PFSK-1 (cell line): ENCODE data around the gene SRPRB.

Source experiments
- FOXP2 ChIP-seq: optimal IDR thresholded peaks from 2 replicates; pipeline ENCODE3; 2011; ENCODE audit warnings: borderline replicate concordance, control low read depth, inconsistent platforms; ENCODE audit not compliant: insufficient read depth; ENCODE audit errors: extremely low read length, extremely low read depth
- POLR2AphosphoS5 ChIP-seq: IDR thresholded peaks from 2 replicates; pipeline ENCODE4 v1.6.1; 2012; ENCODE audit warnings: low read depth, mild to moderate bottlenecking, control low read depth, low read length, moderate library complexity
- SIN3A ChIP-seq: IDR thresholded peaks from 2 replicates; pipeline ENCODE4 v1.6.1; 2012; ENCODE audit warnings: mild to moderate bottlenecking, low read length, moderate library complexity, borderline replicate concordance; ENCODE audit not compliant: insufficient read depth
- TAF1 ChIP-seq: IDR thresholded peaks from 2 replicates; pipeline ENCODE4 v1.6.1; 2012; ENCODE audit warnings: low read length, control low read depth, borderline replicate concordance; ENCODE audit not compliant: insufficient read depth
- TF ChIP-seq, protein P1 (sequence below), 2 experiments: IDR thresholded peaks; 2 replicates each; pipeline versions ENCODE4 v1.6.1 to v1.8.0; 2011 to 2012; ENCODE audit warnings: low read depth in 2 of 2, low read length in 2 of 2, control low read depth in 1 of 2, inconsistent platforms in 1 of 2, mild to moderate bottlenecking in 1 of 2, moderate library complexity in 1 of 2; ENCODE audit not compliant: insufficient read depth in 1 of 2

The SRPRB gene

GRCh38 chr3:133775835-133776234, 29.8 kb upstream of the SRPRB start:
- no peak for TF ChIP-seq TAF1
- no peak for TF ChIP-seq POLR2AphosphoS5
- TF ChIP-seq FOXP2, result no peak
- TF ChIP-seq SIN3A, result no peak

DNA sequence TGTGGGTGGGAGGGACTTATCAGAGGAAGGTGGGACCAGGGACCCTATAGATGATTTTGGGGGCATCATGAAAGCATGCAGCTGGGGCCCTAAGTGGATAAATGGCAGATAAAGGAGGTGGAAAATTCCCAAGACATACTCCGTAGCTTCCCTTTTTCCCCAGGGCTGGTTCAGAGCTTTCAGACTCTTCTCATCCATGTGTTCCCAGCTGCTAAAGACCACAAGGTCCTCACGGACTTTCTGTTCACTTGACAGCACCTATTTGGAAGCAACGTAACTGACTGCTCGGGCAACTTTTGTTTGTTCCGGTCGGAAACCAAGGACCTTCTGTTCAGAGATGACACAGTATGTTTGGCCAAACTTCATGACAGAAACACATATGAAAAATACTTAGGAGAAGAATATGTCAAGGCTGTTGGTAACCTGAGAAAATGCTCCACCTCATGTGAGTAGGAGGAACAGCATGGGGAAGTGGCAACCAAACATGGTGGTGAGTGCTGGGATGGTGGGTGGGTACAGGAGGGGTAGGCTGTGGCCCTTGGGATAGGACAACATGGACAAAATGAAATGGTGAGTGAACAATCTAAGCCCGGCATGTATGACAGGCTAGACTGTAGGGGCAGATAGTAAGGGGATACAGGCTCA, 28.7 kb upstream of the SRPRB start:
- TF ChIP-seq TAF1, result no peak
- TF ChIP-seq, protein P1, sequence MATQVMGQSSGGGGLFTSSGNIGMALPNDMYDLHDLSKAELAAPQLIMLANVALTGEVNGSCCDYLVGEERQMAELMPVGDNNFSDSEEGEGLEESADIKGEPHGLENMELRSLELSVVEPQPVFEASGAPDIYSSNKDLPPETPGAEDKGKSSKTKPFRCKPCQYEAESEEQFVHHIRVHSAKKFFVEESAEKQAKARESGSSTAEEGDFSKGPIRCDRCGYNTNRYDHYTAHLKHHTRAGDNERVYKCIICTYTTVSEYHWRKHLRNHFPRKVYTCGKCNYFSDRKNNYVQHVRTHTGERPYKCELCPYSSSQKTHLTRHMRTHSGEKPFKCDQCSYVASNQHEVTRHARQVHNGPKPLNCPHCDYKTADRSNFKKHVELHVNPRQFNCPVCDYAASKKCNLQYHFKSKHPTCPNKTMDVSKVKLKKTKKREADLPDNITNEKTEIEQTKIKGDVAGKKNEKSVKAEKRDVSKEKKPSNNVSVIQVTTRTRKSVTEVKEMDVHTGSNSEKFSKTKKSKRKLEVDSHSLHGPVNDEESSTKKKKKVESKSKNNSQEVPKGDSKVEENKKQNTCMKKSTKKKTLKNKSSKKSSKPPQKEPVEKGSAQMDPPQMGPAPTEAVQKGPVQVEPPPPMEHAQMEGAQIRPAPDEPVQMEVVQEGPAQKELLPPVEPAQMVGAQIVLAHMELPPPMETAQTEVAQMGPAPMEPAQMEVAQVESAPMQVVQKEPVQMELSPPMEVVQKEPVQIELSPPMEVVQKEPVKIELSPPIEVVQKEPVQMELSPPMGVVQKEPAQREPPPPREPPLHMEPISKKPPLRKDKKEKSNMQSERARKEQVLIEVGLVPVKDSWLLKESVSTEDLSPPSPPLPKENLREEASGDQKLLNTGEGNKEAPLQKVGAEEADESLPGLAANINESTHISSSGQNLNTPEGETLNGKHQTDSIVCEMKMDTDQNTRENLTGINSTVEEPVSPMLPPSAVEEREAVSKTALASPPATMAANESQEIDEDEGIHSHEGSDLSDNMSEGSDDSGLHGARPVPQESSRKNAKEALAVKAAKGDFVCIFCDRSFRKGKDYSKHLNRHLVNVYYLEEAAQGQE (IDR thresholded peaks at IDR 0.05; ENCODE audit: insufficient read depth in 1 of 2, low read depth in 2 of 2, low read length in 2 of 2), result no peak
- no peak for TF ChIP-seq FOXP2
- TF ChIP-seq POLR2AphosphoS5, result no peak
- no peak for TF ChIP-seq SIN3A

DNA sequence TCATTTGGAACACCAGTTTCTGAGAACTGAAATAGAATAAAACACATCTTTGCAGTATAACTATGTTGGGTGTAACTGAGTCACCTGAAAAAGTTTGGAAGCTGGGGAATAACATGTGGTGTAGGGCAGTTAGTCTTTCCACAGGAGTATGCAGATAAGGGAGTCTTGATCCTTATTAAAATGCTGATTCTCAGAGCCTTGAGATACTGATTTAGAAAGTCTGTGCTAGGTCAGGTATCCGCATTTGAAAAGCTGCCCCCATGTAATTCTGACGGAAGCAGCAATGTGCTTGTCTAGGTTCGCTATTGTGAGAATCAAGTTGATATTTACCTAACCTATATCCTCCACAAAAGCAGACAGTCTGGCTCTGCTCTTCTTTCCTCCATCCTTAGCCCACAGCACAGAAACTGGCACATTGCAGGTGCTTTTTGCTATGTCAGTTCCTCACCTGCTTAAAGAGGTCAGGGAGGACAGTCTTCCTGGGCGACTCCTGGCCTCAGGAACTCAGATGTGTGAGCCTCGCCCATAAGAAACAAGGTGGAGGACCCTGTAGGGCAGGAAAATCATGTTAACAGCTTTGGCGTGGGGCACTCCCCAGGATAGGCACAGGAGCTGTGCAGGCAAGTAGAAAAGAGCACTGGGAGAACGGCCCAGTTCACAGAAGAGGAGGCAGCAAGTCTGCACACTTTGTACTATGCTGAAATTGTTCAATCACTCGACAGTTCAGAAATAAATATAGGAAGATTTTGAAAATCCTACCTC, 27.6 kb upstream of the SRPRB start:
- TF ChIP-seq FOXP2 (no peak), TAF1 (no peak), POLR2AphosphoS5 (no peak), SIN3A (no peak)
- TF ChIP-seq, protein P1 (IDR thresholded peaks at IDR 0.05; ENCODE audit: insufficient read depth in 1 of 2, low read depth in 2 of 2, low read length in 2 of 2), result no peak

DNA sequence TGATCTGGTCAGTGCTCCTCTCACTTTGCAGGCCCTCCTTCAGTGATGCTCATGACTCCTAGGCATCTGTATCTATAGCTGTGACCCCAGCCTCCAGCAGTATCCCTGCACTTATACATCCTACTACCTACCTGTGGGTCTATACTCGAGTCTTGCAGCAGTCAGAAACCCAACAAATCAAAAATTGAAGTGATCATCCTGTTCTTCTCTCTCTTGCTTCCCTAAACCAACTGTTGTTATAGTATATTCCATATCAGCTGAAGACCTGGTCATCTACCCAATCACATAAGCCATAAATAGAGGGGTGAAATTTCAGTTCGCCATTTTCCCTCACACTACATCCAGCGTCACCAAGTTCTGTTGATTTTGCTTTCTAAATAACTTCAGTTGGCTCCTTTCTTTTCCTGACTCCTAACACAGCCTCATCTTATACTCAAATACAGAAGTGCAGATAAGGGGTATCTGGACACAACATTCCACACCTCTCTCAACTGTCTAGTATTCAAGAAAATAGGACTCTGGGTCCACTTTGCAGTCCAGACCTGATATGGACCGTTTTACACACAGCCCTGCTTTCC, 25.9 kb upstream of the SRPRB start:
- TF ChIP-seq SIN3A (no peak), FOXP2 (no peak), POLR2AphosphoS5 (no peak), TAF1 (no peak)
- TF ChIP-seq, protein P1 (IDR thresholded peaks at IDR 0.05; ENCODE audit: insufficient read depth in 1 of 2, low read depth in 2 of 2, low read length in 2 of 2), result no peak

GRCh38 chr3:133781570-133781969, 24.0 kb upstream of the SRPRB start:
- TF ChIP-seq, protein P1 (IDR thresholded peaks at IDR 0.05; ENCODE audit: insufficient read depth in 1 of 2, low read depth in 2 of 2, low read length in 2 of 2), result no peak
- TF ChIP-seq SIN3A (no peak), TAF1 (no peak)
